SU-DHL-6 (cell line): ENCODE measurements around the gene RARA.

ENCODE experiments used
- EZH2phosphoT487 ChIP-seq: fragments of 200-600 bp; sonication (generic), shearing (Covaris generic); conservative IDR thresholded peaks from 2 replicates; pipeline ENCODE4 v1.6.1; 2018; ENCODE audit warnings: mild to moderate bottlenecking, antibody characterized with exemption, low read length, moderate library complexity, mixed read lengths
- TF ChIP-seq, protein P1 (sequence below): fragments of 200-600 bp; sonication (generic); IDR thresholded peaks from one replicate; pipeline ENCODE4 v1.5.1; 2017; ENCODE audit warnings: antibody characterized with exemption, mild to moderate bottlenecking, low read length, moderate library complexity; ENCODE audit not compliant: insufficient read depth, poor library complexity, severe bottlenecking

DNA sequence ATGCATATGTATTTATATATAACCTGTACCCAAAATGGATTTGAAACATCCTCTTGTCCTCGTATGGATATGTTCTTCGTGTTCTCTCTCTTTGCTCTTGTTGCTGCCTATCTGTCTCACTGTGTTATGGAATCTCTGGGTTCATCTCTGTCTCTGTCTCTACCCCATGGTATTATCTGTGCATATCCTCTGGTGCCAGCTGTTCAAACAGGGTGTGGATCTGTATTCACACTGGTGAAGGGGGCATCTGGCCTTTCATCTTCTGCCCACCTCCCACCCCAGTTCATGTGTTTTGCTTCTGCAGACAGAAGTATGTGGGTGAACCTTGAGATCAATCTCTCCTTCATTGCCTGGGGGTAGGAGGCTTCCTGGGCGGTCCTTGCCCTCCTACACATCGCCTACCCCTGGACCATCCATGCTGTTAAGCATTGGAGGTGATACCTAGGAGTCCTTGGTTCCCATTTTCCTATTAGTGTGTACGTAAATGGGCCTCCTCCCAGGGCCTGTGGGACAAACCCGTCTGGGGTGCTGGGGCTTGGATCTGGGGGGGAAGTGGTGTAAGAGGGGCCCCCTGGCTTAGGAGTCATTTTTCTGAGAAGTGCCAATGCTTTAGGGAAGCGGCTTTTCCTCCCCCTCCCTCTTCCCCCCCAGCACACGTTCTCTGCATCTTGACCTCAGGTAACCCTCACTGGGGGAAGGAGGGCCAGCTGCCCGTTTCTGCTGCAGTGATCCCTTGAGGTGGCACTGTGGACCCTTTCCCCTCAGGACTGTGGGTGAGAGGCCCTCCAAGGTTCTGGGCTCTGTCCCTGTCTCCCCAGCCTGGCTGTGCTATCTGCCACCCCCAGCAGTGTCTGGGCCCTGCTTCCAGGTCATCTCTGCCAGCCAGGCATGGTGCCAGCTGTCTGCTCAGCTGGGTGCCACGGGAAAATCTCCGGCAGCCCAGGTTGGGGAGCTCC, 21.1 kb downstream of the RARA start:
- TF ChIP-seq, protein P1, sequence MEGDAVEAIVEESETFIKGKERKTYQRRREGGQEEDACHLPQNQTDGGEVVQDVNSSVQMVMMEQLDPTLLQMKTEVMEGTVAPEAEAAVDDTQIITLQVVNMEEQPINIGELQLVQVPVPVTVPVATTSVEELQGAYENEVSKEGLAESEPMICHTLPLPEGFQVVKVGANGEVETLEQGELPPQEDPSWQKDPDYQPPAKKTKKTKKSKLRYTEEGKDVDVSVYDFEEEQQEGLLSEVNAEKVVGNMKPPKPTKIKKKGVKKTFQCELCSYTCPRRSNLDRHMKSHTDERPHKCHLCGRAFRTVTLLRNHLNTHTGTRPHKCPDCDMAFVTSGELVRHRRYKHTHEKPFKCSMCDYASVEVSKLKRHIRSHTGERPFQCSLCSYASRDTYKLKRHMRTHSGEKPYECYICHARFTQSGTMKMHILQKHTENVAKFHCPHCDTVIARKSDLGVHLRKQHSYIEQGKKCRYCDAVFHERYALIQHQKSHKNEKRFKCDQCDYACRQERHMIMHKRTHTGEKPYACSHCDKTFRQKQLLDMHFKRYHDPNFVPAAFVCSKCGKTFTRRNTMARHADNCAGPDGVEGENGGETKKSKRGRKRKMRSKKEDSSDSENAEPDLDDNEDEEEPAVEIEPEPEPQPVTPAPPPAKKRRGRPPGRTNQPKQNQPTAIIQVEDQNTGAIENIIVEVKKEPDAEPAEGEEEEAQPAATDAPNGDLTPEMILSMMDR = no peak
- TF ChIP-seq EZH2phosphoT487 = no peak
